Motor neuron (in vitro differentiated cells): ENCODE results near the gene C5AR2. TPM values are rescaled to one million over a fixed set of nuclear protein-coding genes. Genes with fewer than 3 reads are reported as not detected.
A peak's percentile ranks its signal among the peaks of the same experiment; 100 is the strongest.
"Not testable (repeated sequence)": the region's sequence is repeated elsewhere in the genome, so short reads cannot be mapped to it uniquely, and the experiment has no call there.

Source experiments
- ATAC-seq, 8 experiments: fragments of 200-7000 bp; cut with Tn5 transposase; replicated peaks in 6 of 8; 2 replicates each; pipeline ENCODE4 v1.8.0; 2021; ENCODE audit warnings: mild to moderate bottlenecking in 8 of 8, moderate library complexity in 8 of 8
- H3K27ac ChIP-seq, 2 donors: fragments of 250-450 bp; sonication (Bioruptor Pico); 2 replicates each; pipeline ENCODE4 v1.9.0; 2021; ENCODE audit warnings: antibody characterized with exemption in 2 of 2, mild to moderate bottlenecking in 2 of 2, moderate library complexity in 1 of 2
- H3K4me1 ChIP-seq, 2 donors: fragments of 250-450 bp; sonication (Bioruptor Pico); replicated peaks in 1 of 2; 2 replicates each; pipeline ENCODE4 v1.6.1; 2021; ENCODE audit warnings: antibody characterized with exemption in 2 of 2, mild to moderate bottlenecking in 2 of 2, moderate library complexity in 1 of 2
- H3K4me3 ChIP-seq, 5 donors: fragments of 250-450 bp; sonication (Bioruptor Pico); 2 replicates each; pipeline ENCODE4 v1.9.0; 2021; ENCODE audit warnings: antibody characterized with exemption in 5 of 5, mild to moderate bottlenecking in 5 of 5, moderate library complexity in 4 of 5
- WGBS, 10 experiments: fragments of 450-650 bp; shearing (Covaris generic); methylation state at CpG; one replicate each; pipeline ENCODE4 v1.0.0; 2022; 5-methylcytosine and 5-hydroxymethylcytosine counted together
- in situ Hi-C, 9 experiments: fragments of 400-800 bp; cut with MboI; loops; one replicate each; pipeline ENCODE4 v1.15.0; 2021; ENCODE audit warnings: low sequenced_read_pairs in 9 of 9, low pct_unique_long_range_greater_than_20kb in 2 of 9; ENCODE audit not compliant: unreplicated experiment in 9 of 9
- total RNA-seq, 8 experiments: library from RNA; unstranded; fragments of 300-600 nt; gene quantifications; 2 replicates each; pipeline versions ENCODE4 v1.2.3 to v1.2.4, GENCODE V29; 2022

The C5AR2 gene
- total RNA-seq, 8 experiments from 2014 or later = 0.04 to 0.36 (median 0.09) TPM; not detected in 1

DNA sequence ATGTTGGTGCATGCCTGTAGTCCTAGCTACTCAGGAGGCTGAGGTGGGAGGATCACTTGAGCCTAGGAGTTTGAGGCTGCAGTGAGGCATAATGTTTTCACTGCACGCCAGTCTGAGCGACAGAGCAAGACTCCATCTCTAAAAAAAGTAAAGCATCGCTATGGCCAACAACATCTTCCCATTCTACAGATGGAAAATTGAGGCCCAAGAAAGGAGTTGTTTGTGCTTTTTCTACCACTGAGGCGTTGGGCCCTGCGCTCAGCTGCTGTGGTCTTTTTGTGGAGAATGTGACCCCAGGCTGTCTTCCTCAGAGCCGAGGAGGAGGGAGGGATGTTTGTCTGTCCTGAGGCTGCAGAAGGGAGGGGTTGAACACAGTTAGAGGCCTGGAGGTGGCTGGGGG lies 485 bp upstream of the C5AR2 start:
- Histone ChIP-seq H3K27ac (no peak overlapping the region), H3K4me1 (no peaks in the 10 kb centered on the region), H3K4me3 (no peak overlapping the region)
- no peak for ATAC-seq
- in situ Hi-C loops = no loop called here
- WGBS, 10 experiments = 48 to 96% (median 70%) methylated on average over 1 to 3 of the region's 6 CpGs; no CpG with 5 or more reads in 6 of the 10 experiments

DNA sequence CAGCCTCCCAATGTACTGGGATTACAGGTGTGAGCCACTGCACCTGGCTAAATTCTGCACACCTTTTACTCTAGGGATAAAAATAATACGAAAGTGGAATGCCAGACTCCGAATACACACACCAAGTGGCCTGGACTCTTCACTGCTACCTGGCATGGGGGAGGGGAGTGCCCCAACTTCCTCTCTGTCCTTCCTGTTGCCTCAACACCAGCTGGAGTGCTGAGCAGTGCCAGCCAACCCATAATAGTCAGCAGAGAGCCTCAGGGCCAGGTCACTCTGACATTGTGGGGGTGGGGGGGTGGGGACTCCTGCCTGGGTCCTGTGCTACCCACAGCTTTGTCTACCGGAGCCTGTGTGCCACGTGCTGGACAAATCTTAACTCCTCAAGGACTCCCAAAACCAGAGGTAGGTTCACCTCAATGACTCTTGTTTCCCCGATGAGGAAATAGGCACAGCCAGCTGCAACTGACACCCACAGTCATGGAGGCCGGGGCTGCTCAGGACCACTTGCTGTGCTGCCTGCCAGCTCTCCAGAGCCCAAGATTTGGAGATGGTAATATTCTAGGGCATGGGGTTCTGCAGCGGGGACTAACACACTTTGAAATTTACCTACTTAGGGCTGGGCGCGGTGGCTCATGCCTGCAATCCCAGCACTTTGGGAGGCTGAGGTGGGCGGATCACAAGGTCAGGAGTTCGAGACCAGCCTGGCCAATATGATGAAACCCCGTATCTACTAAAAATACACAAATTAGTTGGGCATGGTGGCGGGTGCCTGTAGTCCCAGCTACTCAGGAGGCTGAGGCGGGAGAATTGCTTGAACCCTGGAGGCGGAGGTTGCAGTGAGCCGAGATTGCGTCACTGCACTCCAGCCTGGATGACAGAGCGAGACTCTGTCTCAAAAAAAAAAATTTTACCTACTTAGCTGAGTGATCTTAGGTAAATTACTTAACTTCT lies 5.1 kb downstream of the C5AR2 start:
- WGBS, 10 experiments = 0 to 100% (median 82%) methylated on average over 1 to 5 of the region's 18 CpGs; no CpG with 5 or more reads in 4 of the 10 experiments
- not testable (repeated sequence) for ATAC-seq

DNA sequence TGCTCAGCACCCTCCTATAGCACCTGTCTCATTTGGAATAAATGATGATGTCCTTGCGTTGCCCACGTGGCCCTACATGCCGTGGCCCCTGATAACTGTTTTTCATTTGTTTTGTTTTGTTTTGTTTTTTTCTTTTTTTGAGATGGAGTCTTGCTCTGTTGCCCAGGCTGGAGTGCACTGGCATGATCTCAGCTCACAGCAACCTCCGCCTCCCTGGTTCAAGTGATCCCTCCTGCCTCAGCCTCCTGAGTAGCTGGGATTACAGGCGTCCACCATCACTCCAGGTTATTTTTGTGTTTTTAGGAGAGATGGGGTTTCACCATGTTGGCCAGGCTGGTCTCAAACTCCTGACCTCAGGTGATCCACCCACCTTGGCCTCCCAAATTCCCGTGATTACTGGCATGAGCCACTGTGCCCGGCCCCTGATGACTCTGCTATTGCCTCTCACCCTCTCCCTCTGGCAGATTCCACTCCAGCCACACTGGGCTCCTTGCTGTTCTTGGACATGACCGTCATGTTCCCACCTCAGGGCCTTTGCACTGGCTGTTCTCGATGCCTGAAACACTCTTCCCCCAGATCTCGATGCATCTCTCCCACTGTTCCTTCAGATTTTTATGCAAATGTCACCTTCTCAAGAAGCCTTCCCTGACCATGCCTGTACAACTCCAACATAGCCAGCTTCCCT lies 7.4 kb downstream of the C5AR2 start:
- no peak overlapping the region for H3K4me3 ChIP-seq
- no peak overlapping the region for H3K27ac ChIP-seq
- WGBS, 10 experiments = 48 to 100% (median 77%) methylated on average over 1 to 8 of the region's 10 CpGs; no CpG with 5 or more reads in 1 of the 10 experiments
- in situ Hi-C loops = no loop called here
- no peak for ATAC-seq
- no peaks in the 10 kb centered on the region for H3K4me1 ChIP-seq

More for the DNA sequence above, 5.1 kb downstream of the C5AR2 start:
- in situ Hi-C loops, H3K27ac ChIP-seq, H3K4me3 ChIP-seq, H3K4me1 ChIP-seq: not testable (repeated sequence)

DNA sequence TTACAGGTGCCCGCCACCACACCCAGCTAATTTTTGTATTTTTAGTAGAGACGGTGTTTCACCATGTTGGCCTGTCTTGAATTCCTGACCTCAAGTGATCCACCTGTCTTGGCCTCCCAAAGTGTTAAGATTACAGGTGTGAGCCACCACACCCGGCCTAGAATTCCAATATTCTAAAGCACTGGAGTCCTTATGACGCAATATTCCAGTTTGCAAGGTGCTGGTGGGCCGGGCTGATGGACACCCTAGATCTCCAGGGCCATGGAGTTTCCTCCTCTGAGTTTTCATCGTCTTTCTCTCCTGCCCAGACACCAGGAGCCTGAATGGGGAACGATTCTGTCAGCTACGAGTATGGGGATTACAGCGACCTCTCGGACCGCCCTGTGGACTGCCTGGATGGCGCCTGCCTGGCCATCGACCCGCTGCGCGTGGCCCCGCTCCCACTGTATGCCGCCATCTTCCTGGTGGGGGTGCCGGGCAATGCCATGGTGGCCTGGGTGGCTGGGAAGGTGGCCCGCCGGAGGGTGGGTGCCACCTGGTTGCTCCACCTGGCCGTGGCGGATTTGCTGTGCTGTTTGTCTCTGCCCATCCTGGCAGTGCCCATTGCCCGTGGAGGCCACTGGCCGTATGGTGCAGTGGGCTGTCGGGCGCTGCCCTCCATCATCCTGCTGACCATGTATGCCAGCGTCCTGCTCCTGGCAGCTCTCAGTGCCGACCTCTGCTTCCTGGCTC lies 8.7 kb downstream of the C5AR2 start:
- Histone ChIP-seq H3K4me3 (no peak overlapping the region), H3K4me1 (no peaks in the 10 kb centered on the region), H3K27ac (no peak overlapping the region)
- in situ Hi-C loops = no loop called here
- 38 to 98% (median 90%) methylated on average over 1 to 14 of the region's 29 CpGs; no CpG with 5 or more reads in 4 of the 10 experiments for WGBS, 10 experiments
- no peak for ATAC-seq

DNA sequence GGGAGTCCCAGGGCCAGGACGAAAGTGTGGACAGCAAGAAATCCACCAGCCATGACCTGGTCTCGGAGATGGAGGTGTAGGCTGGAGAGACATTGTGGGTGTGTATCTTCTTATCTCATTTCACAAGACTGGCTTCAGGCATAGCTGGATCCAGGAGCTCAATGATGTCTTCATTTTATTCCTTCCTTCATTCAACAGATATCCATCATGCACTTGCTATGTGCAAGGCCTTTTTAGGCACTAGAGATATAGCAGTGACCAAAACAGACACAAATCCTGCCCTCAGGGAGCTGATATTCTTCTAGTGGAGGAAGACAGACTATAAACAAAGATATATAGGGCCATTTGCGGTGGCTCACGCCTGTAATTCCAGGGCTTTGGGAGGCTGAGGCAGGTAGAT lies 9.8 kb downstream of the C5AR2 start:
- Histone ChIP-seq H3K4me3 (no peak overlapping the region), H3K27ac (no peak overlapping the region), H3K4me1 (no peaks in the 10 kb centered on the region)
- no peak for ATAC-seq
- 30 to 100% (median 76%) methylated on average over 1 to 4 of the region's 4 CpGs; no CpG with 5 or more reads in 2 of the 10 experiments for WGBS, 10 experiments
- in situ Hi-C loops = no loop called here

DNA sequence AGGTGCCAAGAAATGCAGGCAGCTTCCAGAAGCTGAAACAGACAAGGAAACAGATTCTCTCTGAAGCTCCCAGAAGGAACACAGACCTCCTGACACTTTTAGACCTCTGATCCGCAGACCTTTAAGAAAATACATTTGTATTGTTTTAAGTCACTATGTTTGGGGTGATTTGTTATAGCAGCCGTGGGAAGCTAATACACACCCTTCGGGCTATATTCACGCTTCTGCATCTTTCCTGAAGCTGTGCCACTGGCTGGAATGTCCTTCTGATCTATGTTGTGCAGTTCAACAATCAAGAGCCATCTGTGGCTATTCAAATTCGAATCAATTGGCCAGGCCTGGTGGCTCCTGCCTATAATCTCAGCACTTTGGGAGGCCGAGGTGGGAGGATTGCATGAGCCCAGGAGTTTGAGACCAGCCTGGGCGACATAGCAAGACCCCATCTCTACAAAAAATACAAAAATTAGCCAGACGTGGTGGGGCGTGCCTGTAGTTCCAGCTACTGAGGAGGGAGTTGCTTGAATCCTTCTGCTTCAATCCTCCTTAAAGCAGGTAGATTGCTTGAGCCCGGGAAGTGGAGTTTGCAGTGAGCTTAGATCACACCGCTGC lies 11.3 kb downstream of the C5AR2 start:
- in situ Hi-C loops = no loop called here
- ATAC-seq = no peak
- H3K4me1 ChIP-seq = peaks cover 0 to under 1% of the 10 kb centered on the region in 2 donors
- WGBS, 10 experiments = 15 to 90% (median 60%) methylated on average over 1 to 7 of the region's 11 CpGs; no CpG with 5 or more reads in 1 of the 10 experiments
- H3K4me3 ChIP-seq = no peak overlapping the region
- no peak overlapping the region for H3K27ac ChIP-seq

DNA sequence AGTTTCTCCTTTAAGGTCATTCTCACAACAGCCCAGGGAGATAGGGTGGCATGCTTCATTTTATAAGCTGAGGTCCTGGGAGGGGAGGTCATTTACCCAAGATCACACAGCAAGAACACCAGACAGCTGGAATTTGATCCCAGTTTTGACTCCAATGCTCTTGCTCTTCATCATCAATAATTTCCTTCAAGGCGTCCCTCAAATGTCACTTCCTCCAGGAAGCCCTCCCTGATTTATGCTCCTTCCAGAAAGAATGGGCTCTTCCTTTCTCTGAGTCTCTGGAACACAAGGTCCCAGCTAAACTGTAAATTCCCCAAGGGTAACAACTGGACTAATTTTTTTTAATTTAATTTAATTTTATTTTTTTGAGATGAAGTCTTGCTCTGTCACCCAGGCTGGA lies 12.4 kb downstream of the C5AR2 start:
- no peak for ATAC-seq
- Histone ChIP-seq H3K4me3 (no peak overlapping the region), H3K4me1 (peaks cover 0 to 5% of the 10 kb centered on the region in 2 donors), H3K27ac (no peak overlapping the region)
- 13 to 100% (median 83%) methylated on average over 1 of the region's 1 CpG; no CpG with 5 or more reads in 4 of the 10 experiments for WGBS, 10 experiments
- in situ Hi-C loops = no loop called here

GRCh38 chr19:47346024-47346423 lies 14.0 kb downstream of the C5AR2 start:
- ATAC-seq, H3K4me3 ChIP-seq, H3K27ac ChIP-seq, in situ Hi-C loops: not testable (repeated sequence)
- peaks cover 9 to 12% of the 10 kb centered on the region in 2 donors for H3K4me1 ChIP-seq
- 80 to 100% (median 84%) methylated on average over 1 to 6 of the region's 6 CpGs; no CpG with 5 or more reads in 6 of the 10 experiments for WGBS, 10 experiments

GRCh38 chr19:47348819-47349795 lies 17.1 kb downstream of the C5AR2 start, which contains the start of gene DHX34:
Gene DHX34 (plus strand): TSS chr19:47349315. CDS start chr19:47353031, 3,716 bp downstream.
- peak; percentile 95 to 99 (median 98) for ATAC-seq
- H3K4me1 ChIP-seq = peaks cover 12 to 18% of the 10 kb centered on the region in 2 donors
- peak within 1 kb of the TSS; percentile 12 to 56 for H3K27ac ChIP-seq
- H3K4me3 ChIP-seq = peak within 1 kb of the TSS; percentile 62 to 86 (median 76)
- in situ Hi-C loops = no loop called here
- WGBS, 10 experiments = 0 to 23% (median 5%) methylated on average over 2 to 13 of the region's 63 CpGs; no CpG with 5 or more reads in 2 of the 10 experiments

GRCh38 chr19:47350630-47351029 lies 18.7 kb downstream of the C5AR2 start:
- ATAC-seq = no peak
- Histone ChIP-seq H3K4me3 (peak overlapping the region in 2 of 5 donors; percentile 67 to 84), H3K4me1 (peaks cover 12 to 18% of the 10 kb centered on the region in 2 donors), H3K27ac (no peak overlapping the region)
- in situ Hi-C loops = no loop called here
- 66 to 100% (median 86%) methylated on average over 1 to 6 of the region's 6 CpGs for WGBS, 10 experiments

DNA sequence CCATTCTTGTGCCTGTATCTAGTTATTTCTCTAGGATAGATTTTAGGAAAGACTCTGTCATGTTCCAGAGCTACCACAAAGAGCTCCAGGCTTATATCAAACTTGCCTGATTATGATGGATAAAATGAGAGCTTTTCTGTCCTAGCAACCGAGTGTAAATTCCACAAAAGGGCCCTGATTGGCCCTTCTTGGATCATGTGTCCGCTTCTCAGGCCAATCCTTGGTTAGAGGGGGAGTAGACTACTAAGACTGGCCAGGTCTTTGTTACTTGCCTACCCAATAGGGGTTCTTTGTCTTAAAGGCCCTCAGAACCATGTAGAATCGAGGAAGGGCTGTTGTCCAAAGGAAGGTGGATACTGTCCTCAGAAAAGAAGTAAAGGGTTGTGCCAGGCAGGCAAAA lies 19.6 kb downstream of the C5AR2 start:
- peak in 2 of 8 experiments; percentile 9 to 21 for ATAC-seq
- WGBS, 10 experiments = 17 to 98% (median 80%) methylated on average over 1 to 3 of the region's 3 CpGs; no CpG with 5 or more reads in 4 of the 10 experiments
- Histone ChIP-seq H3K4me3 (no peak overlapping the region), H3K4me1 (peaks cover 12 to 18% of the 10 kb centered on the region in 2 donors), H3K27ac (no peak overlapping the region)
- in situ Hi-C loops = no loop called here
